HG03442 (cell line): ENCODE results near the gene SLC12A3.

Source experiments
- ATAC-seq: cut with Tn5 transposase; IDR thresholded peaks from one replicate; pipeline ENCODE4 v1.9.1; 2021; ENCODE audit warnings: mild to moderate bottlenecking, moderate library complexity; ENCODE audit not compliant: unreplicated experiment

SLC12A3 gene, protein sequence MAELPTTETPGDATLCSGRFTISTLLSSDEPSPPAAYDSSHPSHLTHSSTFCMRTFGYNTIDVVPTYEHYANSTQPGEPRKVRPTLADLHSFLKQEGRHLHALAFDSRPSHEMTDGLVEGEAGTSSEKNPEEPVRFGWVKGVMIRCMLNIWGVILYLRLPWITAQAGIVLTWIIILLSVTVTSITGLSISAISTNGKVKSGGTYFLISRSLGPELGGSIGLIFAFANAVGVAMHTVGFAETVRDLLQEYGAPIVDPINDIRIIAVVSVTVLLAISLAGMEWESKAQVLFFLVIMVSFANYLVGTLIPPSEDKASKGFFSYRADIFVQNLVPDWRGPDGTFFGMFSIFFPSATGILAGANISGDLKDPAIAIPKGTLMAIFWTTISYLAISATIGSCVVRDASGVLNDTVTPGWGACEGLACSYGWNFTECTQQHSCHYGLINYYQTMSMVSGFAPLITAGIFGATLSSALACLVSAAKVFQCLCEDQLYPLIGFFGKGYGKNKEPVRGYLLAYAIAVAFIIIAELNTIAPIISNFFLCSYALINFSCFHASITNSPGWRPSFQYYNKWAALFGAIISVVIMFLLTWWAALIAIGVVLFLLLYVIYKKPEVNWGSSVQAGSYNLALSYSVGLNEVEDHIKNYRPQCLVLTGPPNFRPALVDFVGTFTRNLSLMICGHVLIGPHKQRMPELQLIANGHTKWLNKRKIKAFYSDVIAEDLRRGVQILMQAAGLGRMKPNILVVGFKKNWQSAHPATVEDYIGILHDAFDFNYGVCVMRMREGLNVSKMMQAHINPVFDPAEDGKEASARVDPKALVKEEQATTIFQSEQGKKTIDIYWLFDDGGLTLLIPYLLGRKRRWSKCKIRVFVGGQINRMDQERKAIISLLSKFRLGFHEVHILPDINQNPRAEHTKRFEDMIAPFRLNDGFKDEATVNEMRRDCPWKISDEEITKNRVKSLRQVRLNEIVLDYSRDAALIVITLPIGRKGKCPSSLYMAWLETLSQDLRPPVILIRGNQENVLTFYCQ

DNA sequence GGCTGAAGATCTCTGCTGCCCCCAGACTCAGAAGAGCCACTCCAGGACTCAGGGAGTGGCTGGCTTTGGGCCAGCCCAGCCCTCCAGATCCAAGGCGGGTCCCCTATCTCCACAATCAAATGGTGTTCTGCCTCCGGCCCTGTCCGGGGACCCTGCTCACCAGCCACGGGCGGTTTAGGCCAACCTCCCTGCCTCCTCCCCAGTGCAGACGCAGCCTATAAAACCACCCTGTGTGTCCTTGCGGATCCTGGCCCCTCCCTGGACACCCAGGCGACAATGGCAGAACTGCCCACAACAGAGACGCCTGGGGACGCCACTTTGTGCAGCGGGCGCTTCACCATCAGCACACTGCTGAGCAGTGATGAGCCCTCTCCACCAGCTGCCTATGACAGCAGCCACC, at the start of gene SLC12A3:
TSS of gene SLC12A3 (plus strand) at position 248 of the 400 bp plus-strand sequence. CDS start at position 277, 29 bp downstream.
- ATAC-seq: no peak

DNA sequence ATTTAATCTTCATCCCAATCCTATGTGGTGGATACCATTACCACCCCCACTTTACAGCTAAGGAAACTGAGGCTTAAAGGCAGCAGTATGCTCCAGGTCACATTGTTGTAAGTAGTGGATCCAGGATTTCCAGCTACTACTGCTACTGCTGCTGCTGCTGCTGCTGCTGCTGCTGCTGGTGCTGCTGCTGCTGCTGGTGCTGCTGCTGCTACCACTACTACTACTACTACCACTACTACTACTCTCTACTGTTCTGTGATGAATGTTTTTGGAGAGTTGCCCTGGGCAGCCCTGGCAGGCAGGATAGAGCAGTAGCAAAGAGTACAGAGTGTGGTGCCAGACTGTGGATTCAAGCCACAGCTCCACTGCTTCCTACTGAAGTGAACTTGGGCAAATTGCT, 49.3 kb upstream of the SLC12A3 start:
- no peak for ATAC-seq

DNA sequence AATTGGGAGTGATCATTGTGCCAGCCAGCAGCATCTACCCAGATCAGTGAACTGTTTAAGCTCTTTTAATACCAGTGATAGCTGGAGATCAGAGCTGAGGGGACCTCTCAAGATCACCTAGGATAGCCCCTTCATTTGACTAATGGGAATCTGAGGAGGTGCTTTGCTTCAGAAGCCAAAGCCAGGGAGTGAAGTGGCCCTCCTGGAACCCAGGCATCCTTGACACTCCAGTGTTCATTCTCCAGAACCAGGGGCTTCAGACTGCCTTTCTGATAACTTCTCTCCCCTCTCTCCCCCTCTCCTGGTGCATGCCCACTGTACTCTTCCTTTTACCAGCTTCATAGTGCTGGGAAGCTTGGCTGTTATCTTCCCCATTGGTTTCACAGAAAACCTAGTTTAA, 48.0 kb upstream of the SLC12A3 start:
- ATAC-seq: no peak

DNA sequence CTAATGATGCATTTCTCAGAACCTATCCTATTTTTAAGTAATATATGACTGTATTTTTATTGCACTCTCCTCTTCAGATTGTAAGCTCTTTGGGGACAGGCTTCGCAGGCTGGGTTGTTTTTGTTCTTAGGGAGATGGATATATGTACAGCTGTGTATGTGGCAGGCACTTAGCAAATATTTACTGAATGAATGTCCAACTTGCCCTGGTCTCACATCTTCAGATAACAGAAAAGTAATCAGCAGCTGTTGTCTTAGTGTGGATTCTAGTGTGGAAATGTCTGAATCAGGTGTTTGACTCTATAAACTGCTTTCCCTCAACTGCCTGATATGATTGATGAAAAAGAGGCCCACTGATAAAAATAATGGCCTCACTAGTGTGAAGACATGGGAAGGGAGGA, 47.1 kb upstream of the SLC12A3 start:
- ATAC-seq: no peak

DNA sequence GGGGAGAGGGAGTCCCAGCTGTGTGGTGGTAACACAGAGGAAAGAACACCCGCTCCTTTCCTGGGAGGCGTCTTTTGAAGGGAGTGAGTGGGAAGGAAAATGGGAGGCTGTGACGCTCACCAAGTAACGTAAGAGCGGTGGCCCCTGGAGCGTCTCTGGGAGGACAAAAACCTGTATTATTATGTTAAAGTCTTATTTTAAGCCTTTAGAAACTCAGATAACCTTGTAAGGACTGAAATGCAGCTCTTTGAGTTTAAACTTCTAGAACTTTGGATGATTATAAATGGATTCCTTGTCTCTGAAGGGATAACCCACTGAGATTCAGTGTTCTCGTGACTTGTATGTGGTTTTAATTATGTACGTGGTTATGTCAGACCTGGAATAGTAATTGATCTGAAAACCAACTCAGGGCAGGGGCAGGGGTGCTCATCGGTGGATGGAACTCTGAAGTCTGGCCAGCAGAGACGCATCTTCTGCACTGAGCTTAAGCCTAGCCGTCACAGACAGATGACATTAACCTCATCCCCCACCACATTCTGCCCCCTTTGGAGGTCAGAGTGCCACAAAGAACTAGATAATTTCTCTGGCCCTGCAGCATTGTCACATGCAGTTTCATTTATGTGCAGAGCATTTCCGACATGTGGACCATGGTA, 41.8 kb upstream of the SLC12A3 start:
- no peak for ATAC-seq

DNA sequence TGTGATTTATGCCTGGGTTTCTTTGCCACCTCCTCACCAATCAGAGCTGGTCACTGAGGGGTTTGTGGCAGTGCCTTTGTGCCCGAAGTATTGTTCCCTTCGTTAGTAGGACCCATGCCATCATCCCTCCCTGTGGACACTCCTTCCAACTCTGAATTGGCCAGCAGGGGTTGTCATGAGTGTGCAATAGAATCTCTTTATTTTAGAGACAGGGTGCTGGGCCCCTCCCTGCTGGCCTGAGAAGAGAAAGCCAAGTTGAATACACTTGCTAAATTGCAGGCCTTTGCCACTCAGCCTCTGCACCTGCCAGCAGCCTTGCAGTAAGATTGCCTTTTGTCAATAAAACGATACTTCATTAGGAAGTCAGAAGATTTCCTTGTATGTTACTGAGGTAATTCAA, 40.7 kb upstream of the SLC12A3 start:
- ATAC-seq: no peak

DNA sequence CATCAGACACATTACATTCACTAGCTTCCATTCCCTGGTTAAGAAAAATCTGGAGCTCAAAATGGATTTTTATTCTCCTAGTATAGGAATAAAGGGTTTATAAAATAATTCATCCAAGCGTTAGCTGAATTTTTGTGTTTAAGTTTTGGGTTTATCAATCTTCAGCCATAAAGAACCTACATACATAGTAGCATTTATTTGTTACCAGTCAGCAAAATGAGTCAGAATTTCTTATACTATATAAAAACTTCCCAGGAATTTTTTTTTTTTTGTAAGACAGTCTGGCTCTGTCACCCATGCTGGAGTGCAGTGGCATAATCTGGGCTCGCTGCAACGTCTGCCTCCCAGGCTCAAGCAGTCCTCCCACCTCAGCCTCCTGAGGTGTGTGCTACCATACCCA, 40.2 kb upstream of the SLC12A3 start:
- ATAC-seq: no peak

DNA sequence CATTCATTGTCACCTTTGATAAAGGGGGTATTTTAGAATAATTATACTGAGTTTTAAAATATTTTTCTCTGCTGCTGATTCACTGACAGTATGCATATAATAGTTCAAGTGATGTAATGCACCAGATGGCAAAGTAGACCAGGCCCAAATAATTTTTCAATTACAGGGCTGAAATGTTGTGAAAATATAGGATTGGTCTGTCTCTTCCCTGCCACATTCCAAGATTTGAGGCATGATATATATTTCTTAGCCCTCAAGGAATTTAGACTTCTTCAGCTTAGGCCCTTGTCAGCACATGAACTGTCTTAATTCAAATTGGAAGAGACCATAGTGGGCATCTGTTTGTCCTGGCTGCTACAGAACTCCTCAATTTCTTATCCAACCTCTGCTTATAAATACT, 39.2 kb upstream of the SLC12A3 start:
- no peak for ATAC-seq

DNA sequence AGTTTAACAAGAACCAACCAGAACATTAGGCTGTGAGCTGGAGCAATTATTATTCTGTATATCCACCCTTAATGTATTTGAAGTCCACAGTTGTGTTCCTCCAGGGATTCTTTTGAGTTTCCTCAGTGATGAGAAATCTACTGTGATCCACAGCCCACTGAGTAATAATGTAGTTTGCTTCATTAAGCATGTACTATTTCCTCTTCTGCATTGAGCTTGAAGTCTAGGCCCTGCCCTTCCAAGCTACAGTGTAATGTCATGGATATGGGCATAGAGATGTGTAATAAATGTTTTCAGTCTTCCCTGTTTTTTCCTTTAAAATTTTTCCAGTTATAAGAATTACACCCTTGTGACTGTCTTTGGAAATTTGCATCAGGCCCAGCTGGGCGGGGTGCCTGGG, 36.4 kb upstream of the SLC12A3 start:
- ATAC-seq: no peak

DNA sequence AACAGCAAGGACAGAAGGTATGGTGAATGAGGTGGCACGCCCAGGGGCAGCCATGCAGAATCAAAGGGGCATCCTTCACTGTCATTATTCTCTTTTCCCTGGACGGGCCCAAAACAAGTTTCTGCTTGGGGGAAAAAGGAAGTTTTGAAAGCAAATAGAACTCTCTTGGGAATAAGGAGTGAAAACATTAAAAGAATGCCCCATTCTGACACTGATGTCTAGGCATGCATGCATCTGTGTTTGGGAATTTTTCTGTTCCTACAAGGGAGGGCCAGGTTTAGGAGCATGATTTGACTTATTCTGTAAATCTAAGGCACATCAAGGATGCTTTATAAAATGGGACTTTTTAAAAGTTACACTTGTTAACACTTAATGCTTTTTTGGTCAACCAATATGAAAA, 34.3 kb upstream of the SLC12A3 start:
- ATAC-seq: no peak

DNA sequence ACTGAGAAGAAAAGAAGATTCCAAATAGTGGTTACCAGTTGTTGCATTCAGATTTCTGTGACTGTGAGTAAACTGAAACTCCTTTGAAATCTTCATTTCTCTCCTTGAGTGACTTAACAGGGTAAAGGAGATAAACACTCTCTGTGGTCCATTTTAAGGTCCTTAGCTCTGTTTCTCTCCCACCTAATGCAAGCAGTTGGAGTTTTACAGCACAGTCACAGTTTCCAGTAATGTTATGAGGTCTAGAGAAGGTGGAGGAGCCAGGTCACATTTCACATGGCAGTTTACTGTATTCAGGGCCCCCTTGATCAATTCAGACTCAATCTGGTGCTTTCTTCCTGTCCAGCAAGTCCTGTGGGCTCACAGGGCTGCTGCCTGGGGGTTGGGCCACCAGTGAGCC, 32.2 kb upstream of the SLC12A3 start:
- no peak for ATAC-seq

DNA sequence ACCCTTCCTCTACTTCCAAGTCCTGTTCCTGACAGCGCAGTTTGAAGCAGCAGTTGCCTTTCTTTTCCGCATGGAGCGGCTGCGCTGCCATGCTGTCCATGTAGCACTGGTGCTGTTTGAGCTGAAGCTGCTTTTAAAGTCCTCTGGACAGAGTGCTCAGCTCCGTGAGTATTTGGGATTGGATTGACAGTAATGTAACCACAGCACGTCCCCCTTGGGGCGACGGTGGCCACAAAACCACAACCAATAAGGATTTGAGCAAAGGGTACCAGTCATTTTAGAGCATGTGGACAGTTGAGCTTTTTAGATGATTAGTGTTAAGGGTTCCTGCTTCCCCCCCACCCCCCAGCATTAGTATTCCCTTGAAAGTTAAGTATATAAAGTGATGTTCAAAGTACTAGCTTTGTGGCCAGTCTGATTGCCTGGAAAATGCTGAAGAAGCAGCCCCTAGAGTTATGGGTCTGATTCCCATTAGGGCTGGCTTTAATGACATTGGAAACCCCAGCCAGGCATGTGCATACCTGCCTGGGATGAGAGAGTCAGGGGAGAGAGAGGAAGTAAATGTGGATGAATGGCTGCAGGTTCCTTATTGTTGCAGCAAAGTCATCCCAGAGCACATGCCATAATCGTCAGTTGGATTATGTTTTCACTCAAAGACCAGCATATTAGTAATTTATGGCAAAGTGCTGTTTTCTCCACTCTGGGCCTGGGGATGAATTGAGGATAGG, 31.6 kb upstream of the SLC12A3 start:
- no peak for ATAC-seq

DNA sequence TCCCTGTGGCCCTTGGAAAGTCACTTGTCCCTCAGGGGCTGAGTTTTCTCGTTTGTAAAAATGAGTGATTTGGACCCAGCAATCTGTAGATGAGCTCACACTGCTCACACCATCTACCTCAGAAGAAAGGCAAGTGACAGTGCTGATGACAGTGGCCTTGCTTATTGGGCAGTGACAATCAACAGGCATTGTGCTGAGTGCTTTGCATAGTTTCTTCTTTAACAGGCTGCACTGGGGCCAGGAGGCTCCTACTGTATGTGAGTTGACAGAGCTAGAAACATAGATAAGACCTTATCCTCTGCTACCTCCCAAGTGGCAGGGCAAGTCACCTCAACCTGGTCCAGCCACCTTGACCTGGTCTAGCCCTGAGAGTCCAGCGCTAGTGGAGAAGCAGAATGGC, 29.7 kb upstream of the SLC12A3 start:
- no peak for ATAC-seq

DNA sequence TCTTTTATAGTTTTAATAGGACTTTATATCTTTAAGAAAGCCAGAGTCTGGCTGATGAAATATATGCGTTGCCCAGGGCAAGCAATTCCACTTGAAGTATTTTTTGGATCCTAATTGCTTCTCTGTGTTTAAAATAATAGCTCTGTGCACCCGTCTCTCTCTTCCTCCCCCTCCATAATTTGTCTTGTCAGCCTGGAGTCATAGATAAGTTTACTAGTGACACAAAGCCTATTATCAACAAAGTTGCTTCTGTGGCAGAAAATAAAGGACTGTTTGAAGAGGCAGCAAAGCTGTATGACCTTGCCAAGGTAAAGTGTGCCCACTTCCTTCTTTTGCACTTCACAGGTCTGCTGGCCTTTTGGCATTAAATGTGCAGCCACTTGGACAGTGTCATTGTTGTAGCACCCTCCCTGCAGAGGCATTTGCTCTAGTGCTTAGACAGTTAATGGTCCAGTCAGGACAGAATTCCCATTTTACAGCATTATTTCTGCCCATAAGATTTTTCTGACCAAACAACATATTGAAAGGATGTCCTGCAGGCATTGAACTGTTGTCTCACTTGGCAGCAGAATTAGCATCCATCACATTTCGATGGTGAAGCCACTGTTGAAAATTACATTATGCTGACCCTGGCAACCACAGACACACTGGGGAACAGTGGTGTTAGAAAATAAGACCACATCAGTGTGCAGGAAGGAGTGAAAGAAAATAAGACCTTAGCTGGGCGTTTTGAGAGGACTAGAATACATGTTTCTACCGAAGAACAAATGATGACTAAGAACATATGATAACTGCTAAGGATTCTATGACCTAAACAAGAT, 28.4 kb upstream of the SLC12A3 start:
- ATAC-seq: no peak

DNA sequence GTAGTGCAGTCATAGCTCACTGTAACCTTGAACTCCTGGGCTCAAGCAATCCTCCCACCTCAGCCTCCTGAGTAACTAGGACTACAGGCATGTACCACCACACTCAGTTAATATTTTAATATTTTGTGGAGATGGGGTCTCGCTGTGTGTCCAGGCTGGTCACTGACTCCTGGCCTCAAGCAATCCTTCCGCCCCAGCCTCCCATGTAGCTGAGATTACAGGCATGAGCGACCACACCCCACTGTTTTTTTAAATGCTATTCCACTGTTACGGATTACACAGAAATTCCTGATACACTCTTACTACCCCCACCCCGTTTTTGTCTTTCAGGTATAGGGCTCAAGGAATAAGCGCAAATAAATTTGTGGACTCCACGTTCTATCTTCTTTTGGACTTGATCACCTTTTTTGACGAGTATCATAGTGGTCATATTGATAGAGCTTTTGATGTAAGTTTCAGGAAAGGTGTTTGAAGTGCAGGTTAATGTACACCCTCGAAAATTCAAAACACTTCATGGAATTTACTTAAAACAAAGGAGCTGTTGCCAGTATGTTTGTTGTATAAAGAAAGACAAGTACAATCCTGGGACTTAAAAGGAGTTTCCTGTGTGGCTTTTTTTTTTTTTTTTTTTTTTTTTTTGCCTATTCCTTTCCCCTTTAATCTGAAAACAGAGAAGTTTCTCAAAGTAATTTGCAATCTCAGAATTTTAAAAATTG, 26.2 kb upstream of the SLC12A3 start:
- no peak for ATAC-seq

DNA sequence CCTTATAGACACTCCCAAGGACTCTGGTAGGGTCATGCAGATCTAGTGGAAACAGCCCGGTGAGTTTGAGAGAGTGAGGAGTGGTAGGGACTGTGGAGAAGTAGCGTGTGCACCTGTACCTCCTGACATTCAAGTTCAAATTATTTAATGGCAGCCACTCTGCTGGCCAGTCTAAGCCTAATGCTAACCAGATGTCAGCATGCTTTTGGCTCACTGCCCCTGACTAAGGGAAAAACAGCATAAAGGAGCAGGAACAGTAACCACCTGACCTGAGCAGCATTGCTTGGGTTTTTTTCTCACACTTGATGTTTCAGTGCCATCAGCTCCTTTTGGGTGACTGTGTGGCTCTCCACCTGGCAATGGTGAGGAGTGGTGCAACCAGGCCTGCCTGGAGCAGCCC, 23.8 kb upstream of the SLC12A3 start:
- no peak for ATAC-seq

DNA sequence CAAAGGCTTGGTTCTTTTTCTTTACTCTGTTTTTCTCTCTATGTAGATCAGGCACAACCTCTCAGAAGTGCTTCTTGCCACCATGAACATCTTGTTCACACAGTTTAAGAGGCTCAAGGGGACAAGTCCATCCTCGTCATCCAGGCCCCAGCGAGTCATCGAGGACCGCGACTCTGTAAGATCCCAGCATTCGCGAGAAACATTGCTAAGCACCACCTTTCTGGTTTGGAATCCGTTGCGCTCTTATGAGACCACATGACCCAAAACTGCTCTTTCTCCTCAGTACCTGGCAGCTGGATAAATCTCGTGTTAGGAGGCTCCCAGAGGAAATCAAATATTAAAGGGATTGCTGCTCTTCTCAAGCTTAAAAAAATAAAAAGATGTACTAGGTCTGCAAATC, 23.3 kb upstream of the SLC12A3 start:
- ATAC-seq: no peak

DNA sequence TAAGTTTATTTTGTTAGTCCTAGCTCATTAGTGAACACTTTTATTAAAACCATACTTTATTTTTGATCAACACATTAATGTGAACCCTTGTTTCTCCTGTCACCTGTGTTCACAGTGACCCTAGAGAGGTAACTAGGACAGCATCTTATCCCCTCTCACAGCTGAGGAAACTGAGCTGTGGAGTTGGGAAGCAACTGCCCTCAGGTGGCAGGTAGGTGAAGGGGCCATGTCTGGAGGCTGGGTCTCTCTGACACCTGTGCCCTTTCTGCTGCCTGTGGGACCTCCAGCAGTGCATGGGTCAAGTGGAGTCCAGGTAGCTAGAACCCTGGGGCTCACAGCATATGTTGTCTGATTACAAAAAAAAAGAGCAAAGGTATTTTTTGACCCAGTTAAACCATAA, 22.9 kb upstream of the SLC12A3 start:
- no peak for ATAC-seq

DNA sequence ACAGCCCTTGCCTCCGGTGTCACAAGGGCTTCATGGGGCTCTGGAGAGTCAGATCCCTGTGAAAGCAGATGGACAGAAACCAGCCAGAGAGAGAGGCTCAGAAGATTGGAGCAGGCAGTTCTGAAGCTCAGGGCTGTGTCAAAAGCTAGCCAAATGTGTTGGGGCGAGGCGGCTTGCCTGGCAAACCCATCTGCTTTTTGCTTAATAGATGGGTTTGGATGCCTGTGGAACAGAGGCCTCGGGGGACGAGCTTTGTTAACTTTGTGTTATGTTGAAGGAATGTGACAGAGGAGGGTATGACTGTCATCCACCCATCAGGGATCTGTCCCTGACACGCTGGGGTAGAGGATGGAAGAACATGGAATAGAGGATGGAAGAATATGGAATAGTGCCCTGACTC, 21.0 kb upstream of the SLC12A3 start:
- no peak for ATAC-seq
